ENCODE measurements around the gene STON2. TPM values are rescaled to one million over a fixed set of nuclear protein-coding genes. Genes with fewer than 3 reads are reported as not detected.

Gene STON2
- total and polyA plus RNA-seq, 2 donors from 2014 or later = 14.8 to 86.6 TPM

GRCh38 chr14:81305743-81306142 is 94.4 kb downstream of the STON2 start:
- DNase-seq = no peak
- FAIRE-seq = no peak
- intact Hi-C loops (cut with DNase I) = no loop called here
- H3K36me3 ChIP-seq (ENCODE audit: control insufficient read depth in 2 of 3, insufficient read depth in 3 of 3, low read length in 3 of 3) = peaks cover 0 to 3% (median 0%) of the 10 kb centered on the region in 3 donors
- peaks cover 0 to 6% (median 0%) of the 10 kb centered on the region in 3 donors for H3K4me1 ChIP-seq (ENCODE audit: control insufficient read depth in 2 of 3, insufficient read depth in 2 of 3, low read depth in 1 of 3, low read length in 3 of 3)
- TF ChIP-seq CTCF (IDR thresholded peaks at IDR 0.05; ENCODE audit: borderline replicate concordance, extremely low read depth, insufficient read depth) = no peak
- no peak overlapping the region for H3K27ac ChIP-seq (ENCODE audit: low read depth in 2 of 2, low read length in 2 of 2)
- no peaks in the 10 kb centered on the region for H3K27me3 ChIP-seq (ENCODE audit: control insufficient read depth, insufficient read depth, low read length)
- H3K9me3 ChIP-seq (ENCODE audit: control insufficient read depth in 2 of 3, insufficient read depth in 1 of 3, low read length in 3 of 3) = no peaks in the 10 kb centered on the region
- H3K9ac ChIP-seq (ENCODE audit: low read length in 3 of 3) = no peak overlapping the region
- H3K4me3 ChIP-seq (ENCODE audit: low read length in 3 of 3) = no peak overlapping the region

- no peak overlapping the region for H3K27ac ChIP-seq (ENCODE audit: low read depth in 2 of 2, low read length in 2 of 2)
- peaks cover 0 to 3% (median 0%) of the 10 kb centered on the region in 3 donors for H3K36me3 ChIP-seq (ENCODE audit: control insufficient read depth in 2 of 3, insufficient read depth in 3 of 3, low read length in 3 of 3)
- no peak overlapping the region for H3K9ac ChIP-seq (ENCODE audit: low read length in 3 of 3)
- intact Hi-C loops (cut with DNase I) = no loop called here
- no peak for TF ChIP-seq CTCF (IDR thresholded peaks at IDR 0.05; ENCODE audit: borderline replicate concordance, extremely low read depth, insufficient read depth)
- H3K9me3 ChIP-seq (ENCODE audit: control insufficient read depth in 2 of 3, insufficient read depth in 1 of 3, low read length in 3 of 3) = no peaks in the 10 kb centered on the region
- no peak overlapping the region for H3K4me3 ChIP-seq (ENCODE audit: low read length in 3 of 3)
- no peak for DNase-seq
- peaks cover 0 to 6% (median 0%) of the 10 kb centered on the region in 3 donors for H3K4me1 ChIP-seq (ENCODE audit: control insufficient read depth in 2 of 3, insufficient read depth in 2 of 3, low read depth in 1 of 3, low read length in 3 of 3)
- FAIRE-seq = no peak
- H3K27me3 ChIP-seq (ENCODE audit: control insufficient read depth, insufficient read depth, low read length) = no peaks in the 10 kb centered on the region
Measured at GRCh38 chr14:81305065-81305464, 95.1 kb downstream of the STON2 start.

- H3K36me3 ChIP-seq (ENCODE audit: control insufficient read depth in 2 of 3, insufficient read depth in 3 of 3, low read length in 3 of 3) = peaks cover 0 to 3% (median 0%) of the 10 kb centered on the region in 3 donors
- intact Hi-C loops (cut with DNase I) = no loop called here
- DNase-seq (peak in 3 of 5 donors; percentile 20 to 86 (median 43)), FAIRE-seq (no peak)
- no peak overlapping the region for H3K4me3 ChIP-seq (ENCODE audit: low read length in 3 of 3)
- H3K27me3 ChIP-seq (ENCODE audit: control insufficient read depth, insufficient read depth, low read length) = no peaks in the 10 kb centered on the region
- no peak for TF ChIP-seq CTCF (IDR thresholded peaks at IDR 0.05; ENCODE audit: borderline replicate concordance, extremely low read depth, insufficient read depth)
- peak overlapping the region; percentile 26 to 48 for H3K27ac ChIP-seq (ENCODE audit: low read depth in 2 of 2, low read length in 2 of 2)
- H3K9ac ChIP-seq (ENCODE audit: low read length in 3 of 3) = no peak overlapping the region
- H3K9me3 ChIP-seq (ENCODE audit: control insufficient read depth in 2 of 3, insufficient read depth in 1 of 3, low read length in 3 of 3) = no peaks in the 10 kb centered on the region
- peaks cover 0 to 6% (median 2%) of the 10 kb centered on the region in 3 donors for H3K4me1 ChIP-seq (ENCODE audit: control insufficient read depth in 2 of 3, insufficient read depth in 2 of 3, low read depth in 1 of 3, low read length in 3 of 3)
Measured at GRCh38 chr14:81303258-81303935, 96.7 kb downstream of the STON2 start.

Data from kidney (tissue), 14 donors.